H9 (cell line): ENCODE measurements around the gene GIPC3. TPM values are rescaled to one million over a fixed set of nuclear protein-coding genes. Genes with fewer than 3 reads are reported as not detected.

ENCODE experiments used
- DNase-seq: peaks from one replicate; pipeline ENCODE4 v3.0.0-alpha.2; 2017
- H2AFZ ChIP-seq: one replicate; pipeline ENCODE4 v1.6.1; 2013; ENCODE audit warnings: mild to moderate bottlenecking, low read length, control low read depth, moderate library complexity
- H2AK5ac ChIP-seq: 2 replicates; pipeline ENCODE4 v1.6.1; 2013; ENCODE audit warnings: low read length, control low read depth, mixed read lengths; ENCODE audit not compliant: insufficient read length
- H2BK120ac ChIP-seq: one replicate; pipeline ENCODE4 v1.6.1; 2013; ENCODE audit warnings: low read depth, mild to moderate bottlenecking, low read length, control low read depth, inconsistent platforms; ENCODE audit not compliant: poor library complexity, severe bottlenecking
- H2BK12ac ChIP-seq: 2 replicates; pipeline ENCODE4 v1.6.1; 2013; ENCODE audit warnings: low read length, control low read depth, mixed read lengths, low read depth; ENCODE audit not compliant: insufficient read length
- H2BK15ac ChIP-seq: 2 replicates; pipeline ENCODE4 v1.6.1; 2013; ENCODE audit warnings: low read depth, low read length, control low read depth
- H2BK20ac ChIP-seq: one replicate; pipeline ENCODE4 v1.6.1; 2013; ENCODE audit warnings: low read depth, mild to moderate bottlenecking, low read length, control low read depth, inconsistent platforms; ENCODE audit not compliant: poor library complexity, severe bottlenecking
- H2BK5ac ChIP-seq: 2 replicates; pipeline ENCODE4 v1.6.1; 2013; ENCODE audit warnings: low read length, control low read depth, mixed read lengths; ENCODE audit not compliant: insufficient read length
- H3K14ac ChIP-seq: 2 replicates; pipeline ENCODE4 v1.6.1; 2013; ENCODE audit warnings: low read length, control low read depth; ENCODE audit not compliant: insufficient read depth
- H3K18ac ChIP-seq: 2 replicates; pipeline ENCODE4 v1.6.1; 2013; ENCODE audit warnings: low read depth, mild to moderate bottlenecking, mixed read lengths, low read length, control low read depth; ENCODE audit not compliant: insufficient read length
- H3K23ac ChIP-seq: 2 replicates; pipeline ENCODE4 v1.6.1; 2013; ENCODE audit warnings: low read length, control low read depth, mixed read lengths, low read depth; ENCODE audit not compliant: insufficient read length
- H3K23me2 ChIP-seq: 2 replicates; pipeline ENCODE4 v1.6.1; 2013; ENCODE audit warnings: low read depth, mild to moderate bottlenecking, mixed read lengths, low read length, control low read depth; ENCODE audit not compliant: insufficient read length, poor library complexity, severe bottlenecking
- H3K27ac ChIP-seq: 2 replicates; pipeline ENCODE4 v1.5.1; 2013; ENCODE audit warnings: low read length, control low read depth, mixed read lengths, low read depth; ENCODE audit not compliant: insufficient read length
- H3K27me3 ChIP-seq: 2 replicates; pipeline ENCODE4 v1.6.1; 2013; ENCODE audit warnings: low read length, control low read depth, inconsistent platforms; ENCODE audit not compliant: insufficient read depth
- H3K4ac ChIP-seq: 2 replicates; pipeline ENCODE4 v1.6.1; 2013; ENCODE audit warnings: low read depth, mild to moderate bottlenecking, control low read depth, inconsistent platforms, low read length, moderate library complexity
- H3K4me1 ChIP-seq: 2 replicates; pipeline ENCODE4 v1.6.1; 2013; ENCODE audit warnings: low read length, control low read depth, inconsistent platforms; ENCODE audit not compliant: insufficient read depth
- H3K4me2 ChIP-seq: 2 replicates; pipeline ENCODE4 v1.6.1; 2013; ENCODE audit warnings: low read length, control low read depth, mixed read lengths; ENCODE audit not compliant: insufficient read length, insufficient read depth
- H3K56ac ChIP-seq: 2 replicates; pipeline ENCODE4 v1.6.1; 2013; ENCODE audit warnings: low read depth, mild to moderate bottlenecking, mixed read lengths, low read length, control low read depth; ENCODE audit not compliant: insufficient read length
- H3K79me1 ChIP-seq: 2 replicates; pipeline ENCODE4 v1.6.1; 2013; ENCODE audit warnings: low read depth, mild to moderate bottlenecking, moderate library complexity, low read length, control low read depth, inconsistent platforms; ENCODE audit not compliant: insufficient read depth, poor library complexity, severe bottlenecking
- H3K79me2 ChIP-seq: 2 replicates; pipeline ENCODE4 v1.6.1; 2013; ENCODE audit warnings: low read length, control low read depth, inconsistent platforms; ENCODE audit not compliant: insufficient read depth
- H3K9ac ChIP-seq: 2 replicates; pipeline ENCODE4 v1.6.1; 2013; ENCODE audit warnings: low read length, control low read depth, mixed read lengths; ENCODE audit not compliant: insufficient read length; ENCODE audit errors: extremely low read depth
- H3K9me3 ChIP-seq: one replicate; pipeline ENCODE4 v1.6.1; 2013; ENCODE audit warnings: low read depth, low read length, inconsistent platforms; ENCODE audit not compliant: control insufficient read depth
- H3T11ph ChIP-seq: one replicate; pipeline ENCODE4 v1.6.1; 2013; ENCODE audit warnings: mild to moderate bottlenecking, low read length, control low read depth, inconsistent platforms
- H4K20me1 ChIP-seq: one replicate; pipeline ENCODE4 v1.6.1; 2013; ENCODE audit not compliant: control insufficient read depth, insufficient read length, insufficient read depth
- H4K5ac ChIP-seq: 2 replicates; pipeline ENCODE4 v1.6.1; 2013; ENCODE audit warnings: low read depth, mild to moderate bottlenecking, mixed read lengths, low read length, control low read depth; ENCODE audit not compliant: insufficient read length
- H4K8ac ChIP-seq: replicated peaks from 2 replicates; pipeline ENCODE4 v1.6.1; 2013; ENCODE audit warnings: low read length, control low read depth, mixed read lengths, low read depth; ENCODE audit not compliant: insufficient read length
- H4K91ac ChIP-seq: 2 replicates; pipeline ENCODE4 v1.6.1; 2013; ENCODE audit warnings: low read depth, mild to moderate bottlenecking, moderate library complexity, mixed read lengths, low read length, control low read depth; ENCODE audit not compliant: insufficient read length
- H3K27ac Mint-ChIP-seq, 3 experiments: 2 replicates in 2 of 3; 3 replicates in 1 of 3; pipeline ENCODE4 v1.8.0; 2020 to 2021; ENCODE audit warnings: mixed read lengths in 3 of 3, mild to moderate bottlenecking in 1 of 3, moderate library complexity in 1 of 3
- H3K27me3 Mint-ChIP-seq: 2 replicates; pipeline ENCODE4 v1.8.0; 2021; ENCODE audit warnings: low read depth, mild to moderate bottlenecking, moderate library complexity, mixed read lengths
- H3K36me3 Mint-ChIP-seq, 3 experiments: 2 replicates in 2 of 3; 3 replicates in 1 of 3; pipeline ENCODE4 v1.8.0; 2020 to 2021; ENCODE audit warnings: low read depth in 3 of 3, mixed read lengths in 3 of 3; ENCODE audit not compliant: insufficient read depth in 1 of 3
- H3K4me1 Mint-ChIP-seq, 2 experiments: 2 replicates each; pipeline ENCODE4 v1.8.0; 2020; ENCODE audit warnings: mixed read lengths in 2 of 2
- H3K4me3 Mint-ChIP-seq, 2 experiments: 2 replicates in 1 of 2; 3 replicates in 1 of 2; pipeline ENCODE4 v1.8.0; 2020 to 2021; ENCODE audit warnings: mild to moderate bottlenecking in 2 of 2, mixed read lengths in 2 of 2, moderate library complexity in 1 of 2
- H3K9me3 Mint-ChIP-seq, 2 experiments: 2 replicates in 1 of 2; 3 replicates in 1 of 2; pipeline ENCODE4 v1.8.0; 2020; ENCODE audit warnings: mild to moderate bottlenecking in 2 of 2, mixed read lengths in 2 of 2, moderate library complexity in 1 of 2
- WGBS: extraction: QIAGEN DNeasy Blood & Tissue Kit; methylation state at CpG from one replicate; pipeline ENCODE4 v1.1.7; 2013; ENCODE audit warnings: missing lambda C conversion rate, low lambda C conversion rate, mixed read lengths; ENCODE audit not compliant: insufficient read length; ENCODE audit errors: extremely low coverage; 5-methylcytosine and 5-hydroxymethylcytosine counted together
- total RNA-seq: library from RNA; stranded (reverse); gene quantifications from 2 replicates; pipeline ENCODE4 v1.2.1, GENCODE V29; 2021
- TF ChIP-seq, protein P1 (sequence below): fragments of 200-600 bp; sonication (generic); conservative IDR thresholded peaks from 3 replicates; pipeline ENCODE4 v1.8.0; 2021; ENCODE audit warnings: antibody characterized with exemption, mild to moderate bottlenecking

Gene GIPC3
- total RNA-seq, 1 experiment from 2014 or later = 1.6 TPM

- Histone ChIP-seq H2BK15ac (no peak overlapping the region), H2BK5ac (no peak overlapping the region), H2BK12ac (no peak overlapping the region), H3K9me3 (no peaks in the 10 kb centered on the region), H2BK20ac (no peak overlapping the region), H3K79me2 (no peaks in the 10 kb centered on the region), H3K79me1 (no peaks in the 10 kb centered on the region), H3K23ac (no peak overlapping the region), H3K9ac (no peak overlapping the region), H3K14ac (no peak overlapping the region), H3T11ph (no peak overlapping the region), H4K8ac (no peak overlapping the region), H2AFZ (no peak overlapping the region), H2AK5ac (no peak overlapping the region), H3K27ac (no peak overlapping the region), H3K56ac (no peak overlapping the region), H3K4ac (no peak overlapping the region), H3K27me3 (no peaks in the 10 kb centered on the region), H4K20me1 (no peaks in the 10 kb centered on the region), H3K18ac (no peak overlapping the region), H3K23me2 (no peaks in the 10 kb centered on the region), H3K4me1 (no peaks in the 10 kb centered on the region), H3K4me2 (no peak overlapping the region), H2BK120ac (no peak overlapping the region), H4K5ac (no peak overlapping the region), H4K91ac (no peak overlapping the region)
- H3K4me1 Mint-ChIP-seq = peaks cover 2 to 3% of the 10 kb centered on the region in 2 experiments; a peak in 1 of 4 replicates
- H3K27me3 Mint-ChIP-seq = no peaks in the 10 kb centered on the region; the same call in 1 of the 2 replicates
- WGBS = no CpG with 5 or more reads among the region's 10 CpGs
- TF ChIP-seq, protein P1, sequence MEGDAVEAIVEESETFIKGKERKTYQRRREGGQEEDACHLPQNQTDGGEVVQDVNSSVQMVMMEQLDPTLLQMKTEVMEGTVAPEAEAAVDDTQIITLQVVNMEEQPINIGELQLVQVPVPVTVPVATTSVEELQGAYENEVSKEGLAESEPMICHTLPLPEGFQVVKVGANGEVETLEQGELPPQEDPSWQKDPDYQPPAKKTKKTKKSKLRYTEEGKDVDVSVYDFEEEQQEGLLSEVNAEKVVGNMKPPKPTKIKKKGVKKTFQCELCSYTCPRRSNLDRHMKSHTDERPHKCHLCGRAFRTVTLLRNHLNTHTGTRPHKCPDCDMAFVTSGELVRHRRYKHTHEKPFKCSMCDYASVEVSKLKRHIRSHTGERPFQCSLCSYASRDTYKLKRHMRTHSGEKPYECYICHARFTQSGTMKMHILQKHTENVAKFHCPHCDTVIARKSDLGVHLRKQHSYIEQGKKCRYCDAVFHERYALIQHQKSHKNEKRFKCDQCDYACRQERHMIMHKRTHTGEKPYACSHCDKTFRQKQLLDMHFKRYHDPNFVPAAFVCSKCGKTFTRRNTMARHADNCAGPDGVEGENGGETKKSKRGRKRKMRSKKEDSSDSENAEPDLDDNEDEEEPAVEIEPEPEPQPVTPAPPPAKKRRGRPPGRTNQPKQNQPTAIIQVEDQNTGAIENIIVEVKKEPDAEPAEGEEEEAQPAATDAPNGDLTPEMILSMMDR = no peak
- H3K4me3 Mint-ChIP-seq = no peak overlapping the region
- no peaks in the 10 kb centered on the region for H3K9me3 Mint-ChIP-seq
- H3K36me3 Mint-ChIP-seq = peaks cover 4 to 13% (median 12%) of the 10 kb centered on the region in 3 experiments; a peak in 6 of 7 replicates
- no peak overlapping the region for H3K27ac Mint-ChIP-seq
- DNase-seq = no peak
Observed at GRCh38 chr19:3549816-3550215, 35.5 kb upstream of the GIPC3 start.
